ENCODE measurements around the gene OR4D9.

OR4D9 gene

GRCh38 chr11:59550842-59551658, 39.7 kb downstream of the OR4D9 start:
- peak; percentile 88 to 92 for DNase-seq

- DNase-seq, result peak; percentile 48 to 49
Measured at GRCh38 chr11:59551659-59552521, 40.6 kb downstream of the OR4D9 start.

- no peak for DNase-seq
Measured at GRCh38 chr11:59552844-59553243, 41.5 kb downstream of the OR4D9 start.

- DNase-seq, result no peak
Measured at GRCh38 chr11:59553323-59553722, 42.0 kb downstream of the OR4D9 start.

- DNase-seq, result no peak
Measured at GRCh38 chr11:59555601-59556114, 44.3 kb downstream of the OR4D9 start.

- DNase-seq, result peak; percentile 66 to 73
Measured at GRCh38 chr11:59556115-59556916, 45.0 kb downstream of the OR4D9 start.

- DNase-seq, result peak in 1 of 2 donors; percentile 10
Measured at GRCh38 chr11:59556917-59557348, 45.6 kb downstream of the OR4D9 start.

GRCh38 chr11:59558270-59558643, 46.9 kb downstream of the OR4D9 start:
- DNase-seq, result peak in 1 of 2 donors; percentile 21

GRCh38 chr11:59559886-59560285, 48.5 kb downstream of the OR4D9 start:
- DNase-seq, result no peak

- peak; percentile 69 to 77 for DNase-seq
Measured at GRCh38 chr11:59560290-59560701, 49.0 kb downstream of the OR4D9 start.

- DNase-seq, result peak; percentile 78 to 87
Measured at GRCh38 chr11:59560702-59561473, 49.5 kb downstream of the OR4D9 start.

- DNase-seq, result no peak
Measured at GRCh38 chr11:59562292-59562691, 51.0 kb downstream of the OR4D9 start.

Measured in inflammatory macrophage (primary cell).